ENCODE results near the gene ZFYVE1.
"Not testable (repeated sequence)": the region's sequence is repeated elsewhere in the genome, so short reads cannot be mapped to it uniquely, and the experiment has no call there.

Gene ZFYVE1, protein sequence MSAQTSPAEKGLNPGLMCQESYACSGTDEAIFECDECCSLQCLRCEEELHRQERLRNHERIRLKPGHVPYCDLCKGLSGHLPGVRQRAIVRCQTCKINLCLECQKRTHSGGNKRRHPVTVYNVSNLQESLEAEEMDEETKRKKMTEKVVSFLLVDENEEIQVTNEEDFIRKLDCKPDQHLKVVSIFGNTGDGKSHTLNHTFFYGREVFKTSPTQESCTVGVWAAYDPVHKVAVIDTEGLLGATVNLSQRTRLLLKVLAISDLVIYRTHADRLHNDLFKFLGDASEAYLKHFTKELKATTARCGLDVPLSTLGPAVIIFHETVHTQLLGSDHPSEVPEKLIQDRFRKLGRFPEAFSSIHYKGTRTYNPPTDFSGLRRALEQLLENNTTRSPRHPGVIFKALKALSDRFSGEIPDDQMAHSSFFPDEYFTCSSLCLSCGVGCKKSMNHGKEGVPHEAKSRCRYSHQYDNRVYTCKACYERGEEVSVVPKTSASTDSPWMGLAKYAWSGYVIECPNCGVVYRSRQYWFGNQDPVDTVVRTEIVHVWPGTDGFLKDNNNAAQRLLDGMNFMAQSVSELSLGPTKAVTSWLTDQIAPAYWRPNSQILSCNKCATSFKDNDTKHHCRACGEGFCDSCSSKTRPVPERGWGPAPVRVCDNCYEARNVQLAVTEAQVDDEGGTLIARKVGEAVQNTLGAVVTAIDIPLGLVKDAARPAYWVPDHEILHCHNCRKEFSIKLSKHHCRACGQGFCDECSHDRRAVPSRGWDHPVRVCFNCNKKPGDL

DNA sequence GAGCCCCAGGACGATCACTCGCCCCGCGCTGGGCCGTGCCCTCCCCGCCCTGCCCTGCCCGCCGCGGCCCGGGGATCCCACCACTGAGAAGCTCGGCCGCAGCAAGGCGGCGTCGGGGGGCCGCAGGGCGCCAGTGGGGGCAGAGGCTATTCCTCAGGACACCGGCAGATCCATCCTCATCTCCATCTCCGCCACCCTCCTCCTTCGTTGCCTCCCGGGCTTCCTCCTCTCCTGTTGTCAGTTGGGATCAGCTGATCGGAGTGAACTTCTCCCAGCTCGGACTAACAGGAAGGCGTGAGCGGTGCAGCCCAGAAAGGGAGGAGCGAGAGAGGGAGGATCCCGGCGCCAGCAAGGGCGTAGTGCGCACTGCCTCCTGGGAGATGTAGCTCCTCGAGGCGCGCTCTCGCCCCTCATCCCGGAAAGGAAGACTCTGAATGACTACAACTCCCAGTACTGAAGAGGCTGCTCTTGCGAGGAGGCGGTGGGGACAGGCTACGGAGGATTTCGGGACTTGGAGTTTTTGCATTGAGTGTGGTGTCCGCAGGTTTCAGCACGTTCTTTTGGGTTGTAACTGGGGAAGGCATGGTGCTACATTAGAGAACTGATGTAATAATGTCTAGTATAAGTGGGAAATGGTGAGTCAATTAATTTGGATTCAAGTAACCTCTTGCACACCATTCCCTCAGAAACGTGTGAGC is at the start of gene ZFYVE1:
ZFYVE1 (minus strand) TSS at position 262 of the 698 bp plus-strand sequence. CDS start 2,598 bp downstream, outside the sequence.
- DNase-seq: peak; percentile 98

DNA sequence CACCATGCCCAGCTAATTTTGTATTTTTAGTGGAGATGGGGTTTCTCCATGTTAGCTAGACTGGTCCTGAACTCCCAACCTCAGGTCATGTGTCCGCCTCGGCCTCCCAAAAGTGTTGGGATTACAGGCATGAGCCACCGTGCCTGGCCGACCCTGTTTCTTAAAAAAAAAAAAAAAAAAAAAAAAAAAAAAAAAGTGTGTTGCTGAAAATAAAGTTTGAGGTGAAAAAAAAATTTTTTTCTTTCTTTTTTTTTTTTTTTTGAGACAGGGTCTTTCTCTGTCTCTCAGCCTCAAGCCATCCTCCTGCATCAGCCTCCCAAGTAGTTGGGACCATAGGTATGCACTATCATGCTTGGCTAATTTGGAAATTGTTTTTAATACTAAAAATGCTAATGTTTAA is 42.7 kb upstream of the ZFYVE1 start:
- no peak for DNase-seq

DNA sequence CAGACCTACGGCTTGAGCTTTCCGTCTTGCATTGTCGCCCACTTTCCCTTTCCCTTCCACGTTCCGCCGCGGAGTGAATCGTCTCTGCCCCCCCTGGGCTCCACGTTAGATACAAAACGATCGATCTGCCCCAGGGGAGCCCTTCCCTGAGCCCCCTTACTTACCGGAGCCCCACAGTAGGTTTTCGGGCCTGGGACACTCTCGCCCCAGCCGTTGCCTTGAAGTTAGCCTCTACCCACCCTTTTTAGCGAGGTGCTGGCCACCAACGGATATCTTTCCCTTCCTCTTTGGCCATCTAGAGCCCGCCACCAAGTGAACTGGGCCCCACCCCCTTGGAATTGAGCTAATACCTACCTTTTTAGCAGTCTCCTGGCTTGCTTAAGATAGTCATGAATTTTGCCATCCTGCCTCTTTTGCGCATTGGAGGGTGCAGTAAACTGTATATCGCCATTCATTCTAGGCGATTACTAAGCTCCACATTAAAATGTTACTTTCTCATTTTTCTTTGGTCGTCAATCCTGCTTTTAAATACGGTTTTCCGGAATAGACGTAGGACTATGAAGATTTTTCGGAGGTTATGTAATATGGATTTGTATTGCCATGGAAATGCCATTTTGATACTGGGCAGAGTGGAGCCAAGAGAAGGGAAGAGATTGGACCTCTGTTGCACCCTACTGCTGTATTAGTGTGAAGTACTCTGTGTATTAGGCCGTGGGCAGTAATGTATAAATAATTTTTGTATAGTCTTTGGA is 32.2 kb upstream of the ZFYVE1 start:
- DNase-seq: peak in 1 of 2 experiments; percentile 3

DNA sequence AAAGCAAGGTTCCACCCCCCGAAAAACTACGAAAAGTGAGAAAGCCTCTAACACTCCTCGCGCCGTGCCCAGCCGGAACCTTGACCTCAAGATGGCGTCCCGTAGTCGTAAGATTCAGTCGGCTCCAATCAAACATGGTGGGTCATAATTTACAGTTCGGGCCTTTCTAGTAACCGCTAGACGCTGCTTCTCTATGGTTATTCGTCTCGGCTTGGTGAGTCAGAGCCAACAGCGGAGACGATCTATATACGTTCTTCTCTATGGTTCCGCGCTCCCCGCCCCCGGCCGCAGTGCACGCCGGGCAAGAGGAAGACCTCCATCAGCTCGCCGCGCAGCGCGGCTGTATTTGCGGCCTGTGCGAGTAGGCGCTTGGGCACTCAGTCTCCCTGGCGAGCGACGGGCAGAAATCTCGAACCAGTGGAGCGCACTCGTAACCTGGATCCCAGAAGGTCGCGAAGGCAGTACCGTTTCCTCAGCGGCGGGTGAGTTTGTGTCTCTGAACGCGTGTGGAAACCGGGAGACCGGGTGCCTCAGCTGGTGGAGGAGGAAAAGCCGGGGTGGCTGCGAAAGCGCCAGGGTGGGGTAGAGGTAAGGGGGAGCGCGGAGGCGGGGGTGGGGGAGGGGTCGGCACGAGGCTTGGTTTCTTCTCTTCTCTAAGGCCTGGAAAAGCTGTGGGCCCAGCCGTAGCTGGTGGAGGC is 31.5 kb upstream of the ZFYVE1 start, which contains the start of gene RBM25:
RBM25 (plus strand) TSS at position 311 of the 698 bp plus-strand sequence. CDS start 13,108 bp downstream, outside the sequence.
- peak; percentile 98 to 99 for DNase-seq

DNA sequence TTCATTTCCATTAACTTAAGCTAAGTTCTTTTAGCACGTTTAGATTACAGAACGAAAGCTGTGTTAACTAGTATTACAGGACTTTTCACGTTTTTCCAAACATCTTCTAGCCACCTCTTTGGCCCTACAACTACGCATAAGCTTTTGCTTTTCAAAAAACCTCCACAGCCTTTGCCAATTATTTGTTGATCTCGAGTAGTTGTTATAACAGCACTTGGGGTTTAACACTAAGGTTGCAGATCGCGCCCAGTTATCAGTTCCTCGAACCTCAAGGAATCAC is 31.0 kb upstream of the ZFYVE1 start:
- no peak for DNase-seq

DNA sequence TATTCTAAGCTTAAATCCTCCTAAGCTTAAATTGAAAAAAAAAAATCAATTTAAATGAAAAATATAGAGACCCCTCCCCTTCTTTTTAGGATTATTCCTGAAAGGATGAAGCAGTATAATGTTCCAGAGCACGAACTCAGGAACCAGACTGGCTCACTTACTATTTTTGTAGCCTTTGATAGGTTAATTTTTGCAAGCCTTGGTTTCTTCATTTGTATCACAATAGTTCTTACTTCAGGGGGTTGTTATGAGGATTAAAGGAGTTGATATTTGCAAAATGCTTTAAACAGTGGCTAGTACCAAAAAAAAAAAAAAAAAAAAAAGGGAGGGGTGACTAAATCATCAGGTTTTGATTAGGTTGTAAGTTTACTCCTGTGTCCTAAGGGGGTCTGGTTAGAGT is 28.3 kb upstream of the ZFYVE1 start:
- DNase-seq: no peak

DNA sequence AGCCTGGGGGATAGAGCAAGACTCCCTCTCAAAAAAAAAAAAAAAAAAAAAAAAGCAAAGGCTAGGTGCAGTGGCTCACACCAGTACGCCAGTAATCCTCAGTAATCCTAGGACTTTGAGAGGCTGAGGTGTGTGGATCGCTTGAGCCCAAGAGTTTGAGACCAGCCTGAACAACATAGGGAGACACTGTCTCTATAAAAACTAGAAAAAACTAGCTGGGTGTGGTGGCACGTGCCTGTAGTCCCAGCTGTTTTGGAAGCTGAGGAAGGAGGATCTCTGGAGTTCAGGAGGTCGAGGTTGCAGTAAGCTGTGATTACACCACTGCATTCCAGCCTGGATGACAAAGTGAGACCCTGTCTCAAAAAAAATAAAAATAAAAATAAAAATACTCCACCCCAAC is 22.5 kb upstream of the ZFYVE1 start:
- no peak for DNase-seq

DNA sequence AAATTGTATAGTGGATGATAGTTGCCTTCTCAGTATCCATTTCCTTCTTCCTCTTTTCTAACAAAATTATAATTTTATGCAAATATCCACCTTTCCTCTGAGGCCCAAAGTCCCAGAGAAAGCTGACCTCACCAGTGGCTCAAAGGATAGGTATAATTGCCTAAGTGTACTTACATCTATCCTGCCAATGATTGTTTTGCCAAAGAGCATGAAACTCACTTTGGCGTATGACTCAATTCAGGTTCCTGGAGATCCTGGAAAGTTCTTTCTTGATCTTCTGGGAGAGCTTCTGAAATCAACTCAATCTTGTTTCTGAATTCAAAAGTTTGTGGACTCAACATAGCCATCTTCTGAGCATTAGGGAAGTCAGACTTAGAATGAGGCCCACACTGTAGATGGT is 20.9 kb upstream of the ZFYVE1 start:
- peak; percentile 50 to 62 for DNase-seq

DNA sequence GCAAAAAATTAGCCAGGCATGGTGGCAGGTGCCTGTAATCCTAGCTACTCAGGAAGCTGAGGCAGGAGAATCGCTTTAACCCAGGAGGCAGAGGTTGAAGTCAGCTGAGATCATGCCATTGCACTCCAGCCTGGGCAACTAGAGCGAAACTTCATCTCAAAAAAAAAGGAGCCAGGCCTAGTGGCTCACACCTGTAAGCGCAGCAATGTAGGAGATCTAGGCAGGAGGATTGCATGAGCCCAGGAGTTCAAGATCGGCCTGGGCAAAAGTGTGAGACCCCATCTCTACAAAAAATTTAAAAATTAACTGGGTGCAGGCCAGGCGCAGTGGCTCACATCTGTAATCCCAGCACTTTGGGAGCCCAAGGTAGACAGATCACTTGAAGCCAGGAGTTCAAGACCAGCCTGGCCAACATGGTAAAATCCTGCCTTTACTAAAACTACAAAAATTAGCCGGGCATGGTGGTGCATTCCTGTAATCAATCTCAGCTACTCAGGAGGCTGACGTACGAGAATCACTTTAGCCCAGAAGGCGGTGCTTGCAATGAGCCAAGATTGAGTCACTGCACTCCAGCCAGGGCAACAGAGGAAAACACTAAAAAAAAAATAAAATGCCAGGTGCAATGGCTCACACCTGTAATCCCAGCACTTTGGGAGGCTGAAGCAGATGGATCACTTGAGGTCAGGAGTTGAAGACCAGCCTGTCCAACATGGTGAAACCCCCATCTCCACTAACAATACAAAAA is 10.0 kb upstream of the ZFYVE1 start:
- DNase-seq: not testable (repeated sequence)

DNA sequence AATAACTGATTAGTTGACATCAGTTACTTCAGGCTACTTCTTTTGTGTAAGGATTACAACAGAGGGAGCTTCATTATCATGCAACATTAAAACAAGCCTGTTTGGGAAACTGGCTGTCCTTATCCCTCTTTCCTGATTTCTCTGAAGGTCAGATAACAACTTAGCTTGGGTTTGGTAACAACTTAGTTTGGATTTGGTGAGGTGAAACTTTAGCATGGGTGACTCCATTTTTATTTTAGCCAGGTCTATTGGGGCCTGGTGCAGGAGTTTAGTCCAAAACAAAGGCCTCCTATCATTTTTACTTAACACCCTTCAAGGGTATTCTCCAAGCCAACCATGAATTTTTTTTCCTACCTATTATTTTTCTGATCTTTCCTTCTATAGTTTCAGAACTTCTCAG is 1.1 kb upstream of the ZFYVE1 start:
- no peak for DNase-seq

DNA sequence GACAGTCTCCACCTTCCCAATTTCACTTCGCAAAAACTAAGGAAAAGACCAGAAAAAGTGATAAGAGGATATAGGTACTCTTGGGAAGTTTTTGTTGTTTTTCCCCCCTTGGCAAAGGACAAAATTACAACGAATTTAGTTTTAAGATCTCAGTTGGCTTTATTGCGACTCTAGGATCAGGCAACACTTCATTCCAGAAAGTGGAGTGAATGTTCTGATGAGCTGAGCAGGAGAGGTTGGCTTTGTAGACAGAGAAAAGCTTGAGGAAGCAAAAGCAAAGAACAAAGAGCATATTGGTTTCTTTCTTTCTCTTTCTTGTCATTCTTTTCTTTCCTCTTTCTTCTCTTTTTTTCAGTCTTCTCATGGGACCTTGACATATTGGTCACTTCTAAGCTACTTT is 640 bp upstream of the ZFYVE1 start:
- DNase-seq: no peak

DNA sequence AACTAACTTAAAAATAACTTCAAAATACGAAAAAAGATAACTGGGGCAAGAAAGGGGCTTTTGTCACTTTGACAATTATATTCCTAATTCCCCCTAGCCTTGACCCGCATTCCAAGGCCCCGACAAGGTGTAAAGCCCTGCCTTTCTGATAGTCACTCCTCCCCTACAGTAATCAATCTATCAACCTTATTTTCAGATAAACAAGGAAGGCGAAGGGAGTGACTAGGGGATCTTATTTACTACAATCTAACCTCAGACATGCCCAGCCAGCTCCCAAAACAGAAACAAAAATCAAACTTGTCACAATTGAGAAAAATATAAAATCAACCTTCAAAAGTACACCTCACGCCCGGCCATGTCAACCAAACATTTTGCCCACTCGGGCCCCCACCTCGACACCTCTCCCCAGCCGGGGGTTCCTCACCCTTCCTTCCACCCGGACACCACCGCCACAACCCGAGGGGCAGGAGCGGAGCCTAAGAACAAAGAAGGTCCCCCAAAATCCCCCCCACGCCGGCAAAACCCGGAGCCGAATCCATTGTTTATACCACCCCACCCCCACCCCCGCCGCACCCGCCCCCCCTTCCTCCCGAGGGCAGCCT is 562 bp downstream of the ZFYVE1 start:
- no peak for DNase-seq

DNA sequence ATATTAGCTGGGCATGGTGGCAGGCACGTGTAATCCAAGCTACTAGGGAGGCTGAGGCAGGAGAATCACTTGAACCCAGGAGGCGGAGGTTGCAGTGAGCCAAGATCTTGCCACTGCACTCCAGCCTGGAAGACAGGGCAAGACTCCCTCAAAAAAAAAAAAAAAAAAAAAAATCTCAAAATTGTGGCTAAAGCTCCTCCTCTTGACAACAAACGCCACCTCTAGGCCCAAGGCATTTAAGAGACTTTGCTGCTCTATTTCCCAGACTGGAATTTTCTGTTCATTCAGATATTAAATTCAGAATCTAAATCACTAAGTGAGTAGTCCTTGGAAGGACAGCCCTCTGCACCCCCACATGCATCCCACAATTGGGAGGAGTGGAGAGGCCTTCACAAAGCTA is 1.4 kb downstream of the ZFYVE1 start:
- no peak for DNase-seq

DNA sequence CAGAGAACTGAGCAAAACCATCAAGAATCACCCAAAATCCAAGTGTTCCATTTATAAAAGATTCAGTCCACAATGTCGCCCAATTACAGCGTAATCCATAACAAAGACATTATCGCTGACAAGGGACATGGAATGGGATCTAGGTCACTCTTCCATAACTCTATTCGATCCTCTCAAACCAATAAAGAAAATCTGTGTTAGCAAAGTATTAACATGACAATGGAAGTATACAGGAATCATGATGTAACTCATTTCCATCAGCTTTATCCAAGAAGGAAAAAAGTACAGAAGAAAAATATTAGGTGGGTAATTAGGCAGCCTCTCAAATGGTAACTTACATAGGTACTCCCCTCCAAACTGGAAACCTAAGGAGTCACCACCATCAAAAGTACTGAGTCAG is 4.9 kb downstream of the ZFYVE1 start:
- DNase-seq: no peak

DNA sequence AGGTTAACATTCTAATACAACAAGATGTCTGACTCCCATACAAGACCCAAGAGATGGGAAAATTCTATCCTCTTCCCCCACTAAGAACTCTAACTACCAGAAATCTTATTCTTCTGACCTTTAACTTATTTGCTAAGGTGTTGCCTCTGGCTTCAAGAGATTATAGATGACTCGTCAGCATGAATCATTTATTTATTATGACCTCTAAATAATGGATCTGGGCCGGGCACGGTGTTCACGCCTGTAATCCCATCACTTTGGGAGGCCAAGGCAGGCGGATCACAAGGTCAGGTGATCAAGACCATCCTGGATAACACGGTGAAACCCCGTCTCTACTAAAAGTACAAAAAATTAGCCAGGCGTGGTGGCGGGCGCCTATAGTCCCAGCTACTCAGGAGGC is 10.9 kb downstream of the ZFYVE1 start:
- not testable (repeated sequence) for DNase-seq

DNA sequence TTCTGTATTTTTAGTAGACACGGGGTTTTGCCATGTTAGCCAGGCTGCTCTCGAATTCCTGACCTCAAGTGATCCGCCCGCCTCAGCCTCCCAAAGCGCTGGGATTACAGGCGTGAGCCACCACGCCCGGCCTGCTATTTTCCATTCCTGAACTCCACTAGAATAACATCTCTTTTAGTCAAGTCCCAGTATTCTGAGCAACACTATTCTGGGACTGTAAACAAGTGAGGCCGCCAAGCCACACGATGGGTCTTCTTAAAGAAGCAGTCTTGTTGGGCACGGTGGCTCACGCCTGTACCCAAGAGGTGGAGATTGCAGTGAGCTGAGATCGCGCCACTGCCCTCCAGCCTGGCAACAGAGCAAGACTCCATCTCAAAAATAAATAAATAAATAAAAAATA is 11.4 kb downstream of the ZFYVE1 start:
- DNase-seq: not testable (repeated sequence)

DNA sequence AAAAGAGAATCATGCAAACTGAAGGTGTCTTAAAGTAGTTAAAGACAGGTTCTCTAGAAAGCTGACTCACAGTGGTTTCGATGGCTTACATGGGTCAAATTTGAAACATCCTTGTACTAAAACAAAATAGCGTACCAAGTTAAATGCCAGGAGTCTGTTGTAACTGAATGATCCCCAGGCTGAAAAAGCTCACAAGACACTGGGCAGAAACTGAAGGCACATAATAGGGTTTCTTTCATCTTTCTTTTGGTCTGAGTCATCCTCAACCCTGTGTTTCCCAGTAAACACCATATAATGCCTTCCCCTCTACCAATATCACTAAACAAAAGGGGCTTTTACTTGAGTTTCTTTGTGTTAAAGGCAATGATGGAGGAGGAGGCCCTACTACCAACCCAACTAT is 12.8 kb downstream of the ZFYVE1 start:
- DNase-seq: no peak

DNA sequence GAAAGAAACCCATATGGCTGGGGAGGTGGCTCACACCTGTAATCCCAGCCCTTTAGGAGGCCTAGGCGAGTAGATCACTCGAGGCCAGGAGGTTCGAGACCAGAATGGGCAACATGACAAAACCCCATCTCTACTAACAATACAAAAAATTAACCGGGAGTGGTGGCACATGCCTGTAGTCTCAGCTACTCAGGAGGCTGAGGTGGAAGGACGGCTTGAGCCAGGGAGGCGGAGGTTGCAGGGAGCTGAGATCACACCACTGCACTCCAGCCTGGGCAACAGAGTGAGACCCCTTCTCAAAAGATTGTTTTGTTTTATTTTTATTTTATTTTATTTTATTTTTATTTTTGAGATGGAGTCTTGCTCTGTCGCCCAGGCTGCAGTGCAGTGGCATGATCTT is 15.7 kb downstream of the ZFYVE1 start:
- DNase-seq: not testable (repeated sequence)

DNA sequence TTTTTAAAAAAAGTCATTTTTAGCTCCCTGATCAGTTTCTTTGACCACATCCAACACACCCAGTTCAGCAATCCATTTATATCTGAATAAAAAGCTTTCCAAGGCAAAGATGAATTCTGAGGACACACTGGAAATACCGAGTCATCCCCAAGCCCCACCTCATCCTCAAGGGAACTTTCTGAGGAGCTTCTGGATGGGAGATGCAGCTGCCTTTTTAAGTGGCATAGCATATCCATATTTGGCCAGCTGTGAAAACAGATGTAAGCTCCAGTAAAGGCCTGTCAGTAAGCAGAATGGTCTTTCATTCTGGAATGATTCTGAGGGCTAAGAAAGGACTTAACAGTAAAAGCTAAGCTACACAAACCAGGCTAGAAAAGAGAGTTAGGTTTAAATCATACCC is 18.4 kb downstream of the ZFYVE1 start:
- DNase-seq: no peak

DNA sequence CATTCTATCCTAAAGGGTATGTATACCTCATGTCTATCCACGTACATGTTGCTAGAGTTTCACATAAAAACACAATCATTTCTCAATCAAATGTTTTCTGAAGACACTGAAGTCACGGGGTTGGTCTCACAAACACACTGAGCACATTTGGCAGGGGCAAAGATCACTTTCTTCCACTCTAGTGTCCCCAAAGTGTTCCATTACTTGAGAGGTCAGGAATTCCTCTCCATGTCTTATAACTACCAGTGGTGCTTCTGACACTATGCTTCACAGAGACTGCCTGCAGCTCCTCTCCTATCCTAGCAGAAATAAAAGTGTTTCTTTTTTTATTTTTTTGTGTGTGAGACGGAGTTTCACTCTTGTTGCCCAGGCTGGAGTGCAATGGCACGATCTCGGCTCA is 19.1 kb downstream of the ZFYVE1 start:
- DNase-seq: no peak

DNA sequence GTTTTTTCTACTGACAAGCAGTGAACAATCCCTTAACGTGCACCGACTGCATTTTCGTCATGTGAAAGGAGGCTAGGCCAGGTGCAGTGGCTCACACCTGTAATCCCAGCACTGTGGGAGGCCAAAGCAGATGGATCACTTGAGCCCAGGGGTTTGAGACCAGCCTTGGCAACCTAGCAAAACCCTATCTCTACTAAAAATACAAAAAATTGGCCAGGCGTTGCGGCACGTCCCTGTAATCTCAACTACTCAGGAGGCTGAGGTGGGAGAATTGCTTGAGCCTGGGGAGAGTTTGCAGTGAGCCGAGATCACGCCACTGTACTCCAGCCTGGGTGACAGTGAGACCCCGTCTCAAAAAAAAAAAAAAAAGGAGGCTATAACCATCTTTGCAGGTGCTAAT is 22.3 kb downstream of the ZFYVE1 start:
- DNase-seq: not testable (repeated sequence)

Data from NCI-H526 (cell line).